IMR-90 (cell line): ENCODE measurements around the gene TMEM97. TPM values are rescaled to one million over a fixed set of nuclear protein-coding genes. Genes with fewer than 3 reads are reported as not detected.

Source experiments
- ATAC-seq: fragments of 200-7000 bp; cut with Tn5 transposase; 2 replicates; pipeline ENCODE4 v1.9.1; 2020; ENCODE audit warnings: low read depth, mild to moderate bottlenecking, moderate library complexity
- BruUV-seq: library from RNA; stranded (reverse); fragments of 400-500 nt; replicated peaks from 2 replicates; lab custom pipeline; 2021; lab: Mats Ljungman, UMichigan
- CTCF ChIA-PET: fragments of 300-600 bp; formaldehyde crosslinking; extraction: SDS; loops from one replicate; lab custom pipeline; 2021; ENCODE audit warnings: antibody characterized with exemption; lab: Yijun Ruan, JAX
- POLR2A ChIA-PET: fragments of 300-600 bp; sonication (Branson Sonifier 250); formaldehyde crosslinking; loops from one replicate; lab custom pipeline; 2022; ENCODE audit warnings: antibody characterized with exemption; ENCODE audit not compliant: unreplicated experiment; lab: Charles Lee
- DNase-seq: peaks from one replicate; pipeline ENCODE4 v3.0.0; 2013
- H2AFZ ChIP-seq: replicated peaks from 2 replicates; pipeline ENCODE3; 2013; ENCODE audit warnings: low read length, mild to moderate bottlenecking; ENCODE audit not compliant: poor library complexity
- H2AK5ac ChIP-seq: 2 replicates; pipeline ENCODE4 v1.6.1; 2013; ENCODE audit warnings: low read depth, low read length, inconsistent platforms
- H2AK9ac ChIP-seq: replicated peaks from 2 replicates; pipeline ENCODE3; 2013; ENCODE audit warnings: mild to moderate bottlenecking, low read depth, low read length, moderate library complexity; ENCODE audit not compliant: poor library complexity
- H2BK120ac ChIP-seq: 2 replicates; pipeline ENCODE4 v1.6.1; 2013; ENCODE audit warnings: low read depth, low read length, inconsistent platforms
- H2BK15ac ChIP-seq: 3 replicates; pipeline ENCODE4 v1.6.1; 2013; ENCODE audit warnings: low read depth, low read length, inconsistent platforms
- H2BK20ac ChIP-seq: 2 replicates; pipeline ENCODE4 v1.6.1; 2013; ENCODE audit warnings: low read depth, mild to moderate bottlenecking, inconsistent platforms, low read length, moderate library complexity
- H2BK5ac ChIP-seq: 2 replicates; pipeline ENCODE4 v1.6.1; 2013; ENCODE audit warnings: mild to moderate bottlenecking, low read depth, low read length, inconsistent platforms; ENCODE audit not compliant: poor library complexity, severe bottlenecking
- H3K14ac ChIP-seq: replicated peaks from 2 replicates; pipeline ENCODE4 v1.6.1; 2013; ENCODE audit warnings: low read depth, low read length, inconsistent platforms
- H3K18ac ChIP-seq: 2 replicates; pipeline ENCODE4 v1.6.1; 2013; ENCODE audit warnings: low read depth, low read length, control low read depth
- H3K23ac ChIP-seq: 2 replicates; pipeline ENCODE4 v1.6.1; 2013; ENCODE audit warnings: low read depth, low read length, inconsistent platforms
- H3K27ac ChIP-seq: 2 replicates; pipeline ENCODE4 v1.5.1; 2013; ENCODE audit warnings: mild to moderate bottlenecking, control low read depth, low read length; ENCODE audit not compliant: insufficient read depth
- H3K27me3 ChIP-seq: 2 replicates; pipeline ENCODE4 v1.6.1; 2013; ENCODE audit warnings: low read length; ENCODE audit not compliant: control insufficient read depth, insufficient read depth
- H3K36me3 ChIP-seq: 2 replicates; pipeline ENCODE4 v1.6.1; 2013; ENCODE audit warnings: low read length, mixed read lengths; ENCODE audit not compliant: control insufficient read depth, insufficient read depth
- H3K4ac ChIP-seq: 2 replicates; pipeline ENCODE4 v1.6.1; 2013; ENCODE audit warnings: low read depth, low read length, inconsistent platforms
- H3K4me1 ChIP-seq: 2 replicates; pipeline ENCODE4 v1.6.1; 2013; ENCODE audit warnings: low read length, mixed read lengths; ENCODE audit not compliant: control insufficient read depth, insufficient read depth
- H3K4me2 ChIP-seq: 2 replicates; pipeline ENCODE4 v1.6.1; 2013; ENCODE audit warnings: low read depth, mild to moderate bottlenecking, control low read depth, low read length, moderate library complexity
- H3K4me3 ChIP-seq: 2 replicates; pipeline ENCODE4 v1.5.1; 2013; ENCODE audit warnings: low read depth, mild to moderate bottlenecking, control low read depth, low read length, moderate library complexity; ENCODE audit not compliant: insufficient read depth
- H3K56ac ChIP-seq: 2 replicates; pipeline ENCODE4 v1.6.1; 2013; ENCODE audit warnings: low read length, inconsistent platforms; ENCODE audit not compliant: insufficient read depth; ENCODE audit errors: extremely low read depth
- H3K79me1 ChIP-seq, 2 experiments: 2 replicates each; pipeline ENCODE4 v1.6.1; 2013; ENCODE audit warnings: low read length in 2 of 2, inconsistent platforms in 1 of 2, low read depth in 1 of 2
- H3K9ac ChIP-seq: 2 replicates; pipeline ENCODE4 v1.6.1; 2013; ENCODE audit warnings: low read depth, low read length, control low read depth
- H3K9me1 ChIP-seq: 2 replicates; pipeline ENCODE4 v1.6.1; 2013; ENCODE audit warnings: low read length, inconsistent platforms; ENCODE audit not compliant: insufficient read depth
- H3K9me3 ChIP-seq: 2 replicates; pipeline ENCODE4 v1.6.1; 2013; ENCODE audit warnings: low read length; ENCODE audit not compliant: control insufficient read depth, insufficient read depth
- H4K20me1 ChIP-seq: 2 replicates; pipeline ENCODE4 v1.6.1; 2013; ENCODE audit warnings: low read length, inconsistent platforms; ENCODE audit not compliant: insufficient read depth
- H4K5ac ChIP-seq: 2 replicates; pipeline ENCODE4 v1.6.1; 2013; ENCODE audit warnings: mild to moderate bottlenecking, low read depth, low read length, control low read depth
- H4K8ac ChIP-seq, 2 experiments: 2 replicates each; pipeline ENCODE4 v1.6.1; 2013; ENCODE audit warnings: low read depth in 2 of 2, low read length in 2 of 2, control low read depth in 1 of 2, inconsistent platforms in 1 of 2
- H4K91ac ChIP-seq: 2 replicates; pipeline ENCODE4 v1.6.1; 2013; ENCODE audit warnings: low read depth, low read length, inconsistent platforms; ENCODE audit not compliant: insufficient read depth
- CEBPB ChIP-seq: IDR thresholded peaks from 2 replicates; pipeline ENCODE4 v1.6.1; 2012; ENCODE audit warnings: low read depth, low read length, improper control_type of control experiment
- MAZ ChIP-seq: IDR thresholded peaks from 2 replicates; pipeline ENCODE4 v1.6.1; 2012; ENCODE audit warnings: low read depth, mild to moderate bottlenecking, low read length, improper control_type of control experiment, moderate library complexity, borderline replicate concordance
- WGBS, 2 experiments: methylation state at CpG; one replicate each; pipeline versions ENCODE4 v1.1.5 to v1.1.7; 2013; ENCODE audit warnings: missing lambda C conversion rate in 2 of 2; ENCODE audit not compliant: insufficient read length in 1 of 2; ENCODE audit errors: extremely low coverage in 2 of 2; 5-methylcytosine and 5-hydroxymethylcytosine counted together
- dilution Hi-C: fragments of 300-500 bp; cut with HindIII; formaldehyde crosslinking; loops from one replicate; pipeline ENCODE4 v1.14.3; 2018; ENCODE audit warnings: low sequenced_read_pairs; ENCODE audit not compliant: unreplicated experiment
- in situ Hi-C: fragments of 300-500 bp; cut with MboI; formaldehyde crosslinking; loops from 3 replicates; pipeline ENCODE4 v1.14.3; 2019; ENCODE audit warnings: low sequenced_read_pairs, inconsistent platforms, mixed read lengths
- intact Hi-C: fragments of 100-400 bp; cut with micrococcal nuclease; formaldehyde crosslinking; loops from 2 replicates; pipeline ENCODE4 v1.10.0; 2022
- polyA plus RNA-seq, 3 experiments: library from polyadenylated mRNA; depleted of rRNA; stranded (reverse); fragments of >200 nt; gene quantifications; 2 replicates each; pipeline ENCODE4 v1.2.3, GENCODE V29; 2012; ENCODE audit warnings: low replicate concordance in 1 of 3
- total RNA-seq: library from RNA; depleted of rRNA; stranded (reverse); fragments of >200 nt; gene quantifications from 2 replicates; pipeline ENCODE4 v1.2.3, GENCODE V29; 2012

Gene TMEM97
- total and polyA plus RNA-seq, 2 of the 4 experiments (the other 2 are of a cell fraction) = 12.3 to 21.3 TPM

- 0 out of 2 replicates have a peak, but pooled peaks have one; percentile 38 for TF ChIP-seq CEBPB
- TF ChIP-seq MAZ = no peak
- Histone ChIP-seq H4K20me1 (no peaks in the 10 kb centered on the region), H2BK20ac (no peak overlapping the region), H3K9ac (no peak overlapping the region), H3K56ac (no peak overlapping the region), H3K9me1 (no peaks in the 10 kb centered on the region; the same call in 1 of the 2 replicates), H3K4ac (no peak overlapping the region), H3K4me1 (peaks cover 7% of the 10 kb centered on the region; the same call in 1 of the 2 replicates), H2AK5ac (no peak overlapping the region), H3K79me1 (peaks cover 30 to 38% of the 10 kb centered on the region in 2 experiments; a peak in 3 of 4 replicates), H3K23ac (no peak overlapping the region), H3K36me3 (peaks cover 14% of the 10 kb centered on the region), H3K14ac (no peak overlapping the region), H3K18ac (no peak overlapping the region), H4K5ac (no peak overlapping the region), H4K91ac (no peak overlapping the region), H3K27ac (no peak overlapping the region), H2BK5ac (no peak overlapping the region), H2AFZ (no peak overlapping the region), H4K8ac (no peak overlapping the region), H3K9me3 (no peaks in the 10 kb centered on the region), H2BK120ac (no peak overlapping the region), H2AK9ac (no peak overlapping the region), H3K4me3 (no peak overlapping the region), H3K27me3 (no peaks in the 10 kb centered on the region), H3K4me2 (no peak overlapping the region), H2BK15ac (no peak overlapping the region)
- ATAC-seq (no peak), DNase-seq (no peak)
- WGBS, 2 experiments = no CpG with 5 or more reads among the region's 5 CpGs
- ChIA-PET POLR2A (no interaction called here), CTCF (no interaction called here)
- BruUV-seq = no TSS peak
- dilution Hi-C loops (no loop called here), in situ Hi-C loops (loop anchor here (10.0 kb wide), 1 partner anchor 280 kb away; the partner anchor contains the start of gene NLK), intact Hi-C loops (loop anchor here (10.0 kb wide), 1 partner anchor 520 kb away; the partner anchor contains the start of gene NOS2)
Observed at GRCh38 chr17:28324267-28324745, 5.3 kb downstream of the TMEM97 start.
